Measurements from ENCODE around the gene KANSL1. TPM values are rescaled to one million over a fixed set of nuclear protein-coding genes. Genes with fewer than 3 reads are reported as not detected.
"Not testable (repeated sequence)": the region's sequence is repeated elsewhere in the genome, so short reads cannot be mapped to it uniquely, and the experiment has no call there.

KANSL1 gene
- total and polyA plus RNA-seq, 10 of the 15 experiments (the other 5 are each of a cell fraction or from before 2014, with no cell fraction given), result 4.7 to 60.6 (median 28.0) TPM

GRCh38 chr17:46007461-46007965 is 185.7 kb downstream of the KANSL1 start (continued):
- TF ChIP-seq ATF2 (IDR thresholded peaks at IDR 0.05; ENCODE audit: low read length) (no peak), SREBF2 (IDR thresholded peaks at IDR 0.05; ENCODE audit: low read length) (no peak), TBL1XR1 (IDR thresholded peaks at IDR 0.05; ENCODE audit: low read depth, low read length) (no peak), YBX1 (IDR thresholded peaks at IDR 0.05) (no peak), STAT3 (IDR thresholded peaks at IDR 0.05; ENCODE audit: low read depth, low read length) (no peak), ZBTB33 (IDR thresholded peaks at IDR 0.05) (no peak)

- WGBS (ENCODE audit: insufficient coverage, insufficient replicate concordance, low lambda C conversion rate, missing lambda C conversion rate), result 41% methylated on average over 1 of the region's 1 CpG
- H4K20me1 ChIP-seq (ENCODE audit: control insufficient read depth, insufficient read depth); H3K4me3 ChIP-seq; H3K4me1 ChIP-seq (ENCODE audit: control insufficient read depth, insufficient read depth, low read length); H3K9ac ChIP-seq (ENCODE audit: control insufficient read depth, insufficient read depth, low read length); BruUV-seq (replicated peaks); H3K27ac ChIP-seq (ENCODE audit: control insufficient read depth, insufficient read depth); in situ Hi-C loops (cut with MboI); H3K36me3 ChIP-seq (ENCODE audit: control insufficient read depth in 2 of 2, insufficient read depth in 2 of 2, low read length in 1 of 2); RAD21 ChIA-PET (ENCODE audit: unreplicated experiment); H3K27me3 ChIP-seq (replicated peaks in 1 of 2; ENCODE audit: control insufficient read depth in 2 of 2, insufficient read depth in 2 of 2, low read length in 1 of 2); H2AFZ ChIP-seq (ENCODE audit: control insufficient read depth, low read depth, low read length); DNase-seq (ENCODE audit: low read depth, low spot score); POLR2A ChIA-PET; FAIRE-seq; H3K79me2 ChIP-seq (ENCODE audit: control insufficient read depth, insufficient read depth, low read length); ATAC-seq; H3K9me3 ChIP-seq (replicated peaks; ENCODE audit: control insufficient read depth, insufficient read depth, low read length); H3K4me2 ChIP-seq (ENCODE audit: control insufficient read depth, insufficient read depth); SMC1A ChIA-PET (ENCODE audit: uncharacterized antibody, unreplicated experiment): not testable (repeated sequence)
- intact Hi-C loops (cut with micrococcal nuclease; ENCODE audit: unreplicated experiment), result loop anchor here (5.0 kb wide), 1 partner anchor 36 kb away; no protein-coding TSS in a partner anchor
- CTCF ChIA-PET, result interaction anchor here (0.6 to 2.6 kb wide), 4 partner anchors 11 to 207 kb away, joined by 3 to 13 read pairs (median 3); no protein-coding TSS in a partner anchor
These were observed 187.1 kb downstream of the KANSL1 start for GRCh38 chr17:46006082-46006481.
